CD14-positive monocyte (primary cell): ENCODE data around the gene SGPL1. TPM values are rescaled to one million over a fixed set of nuclear protein-coding genes. Genes with fewer than 3 reads are reported as not detected.
A peak's percentile ranks its signal among the peaks of the same experiment; 100 is the strongest.

Experiments used
- DNase-seq, 3 donors: peaks; one replicate each; pipeline ENCODE4 v3.0.0-alpha.2; 2011 to 2022
- H2AFZ ChIP-seq: 2 replicates; pipeline ENCODE4 v1.6.0; 2012; ENCODE audit warnings: mild to moderate bottlenecking, low read depth, low read length, inconsistent platforms; ENCODE audit not compliant: insufficient read depth, poor library complexity, severe bottlenecking
- H3K27ac ChIP-seq, 2 donors: 1 replicate in 1 of 2; 2 replicates in 1 of 2; pipeline ENCODE4 v1.5.1; 2012 to 2013; ENCODE audit warnings: low read length in 2 of 2, control low read depth in 1 of 2, inconsistent platforms in 1 of 2, low read depth in 1 of 2, mild to moderate bottlenecking in 1 of 2
- H3K27me3 ChIP-seq, 2 donors: one replicate each; pipeline versions ENCODE4 v1.6.0 to v1.6.1; 2011 to 2013; ENCODE audit warnings: low read length in 2 of 2; ENCODE audit not compliant: control insufficient read depth in 2 of 2, insufficient read depth in 2 of 2
- H3K36me3 ChIP-seq, 2 donors: replicated peaks in 1 of 2; 1 replicate in 1 of 2; 2 replicates in 1 of 2; pipeline versions ENCODE4 v1.5.1 to v1.6.1; 2012 to 2013; ENCODE audit warnings: low read length in 2 of 2, control low read depth in 1 of 2, inconsistent platforms in 1 of 2, mild to moderate bottlenecking in 1 of 2; ENCODE audit not compliant: insufficient read depth in 2 of 2, control insufficient read depth in 1 of 2
- H3K4me1 ChIP-seq, 2 donors: 1 replicate in 1 of 2; 2 replicates in 1 of 2; pipeline versions ENCODE4 v1.5.1 to v1.6.1; 2012 to 2013; ENCODE audit warnings: low read length in 2 of 2, control low read depth in 1 of 2, inconsistent platforms in 1 of 2, mild to moderate bottlenecking in 1 of 2, moderate library complexity in 1 of 2; ENCODE audit not compliant: insufficient read depth in 2 of 2, control insufficient read depth in 1 of 2
- H3K4me2 ChIP-seq: replicated peaks from 2 replicates; pipeline ENCODE3; 2012; ENCODE audit warnings: low read length, moderate library complexity, mild to moderate bottlenecking; ENCODE audit not compliant: poor library complexity, severe bottlenecking; ENCODE audit errors: extremely low read depth
- H3K4me3 ChIP-seq, 3 experiments: fragments of 200-600 bp in 1 of 3; sonication (generic) in 1 of 3; replicated peaks in 1 of 3; 1 replicate in 2 of 3; 2 replicates in 1 of 3; pipeline ENCODE4 v1.5.1; 2011 to 2013; ENCODE audit warnings: low read length in 3 of 3, mild to moderate bottlenecking in 3 of 3, control low read depth in 2 of 3, low read depth in 2 of 3, inconsistent platforms in 1 of 3, moderate library complexity in 1 of 3
- H3K79me2 ChIP-seq: 2 replicates; pipeline ENCODE4 v1.6.0; 2012; ENCODE audit warnings: mild to moderate bottlenecking, control low read depth, inconsistent platforms, low read length, moderate library complexity; ENCODE audit not compliant: insufficient read depth
- H3K9ac ChIP-seq: 2 replicates; pipeline ENCODE4 v1.6.0; 2017; ENCODE audit warnings: low read length, mild to moderate bottlenecking; ENCODE audit not compliant: insufficient read depth, poor library complexity, severe bottlenecking
- H3K9me3 ChIP-seq, 2 donors: replicated peaks in 1 of 2; 1 replicate in 1 of 2; 2 replicates in 1 of 2; pipeline versions ENCODE4 v1.5.1 to v1.6.1; 2012 to 2013; ENCODE audit warnings: low read length in 2 of 2, control low read depth in 1 of 2; ENCODE audit not compliant: control insufficient read depth in 1 of 2, insufficient read depth in 1 of 2
- H4K20me1 ChIP-seq: 2 replicates; pipeline ENCODE4 v1.6.0; 2012; ENCODE audit warnings: mild to moderate bottlenecking, low read length, control low read depth, moderate library complexity; ENCODE audit not compliant: insufficient read depth
- H3K27ac Mint-ChIP-seq, 7 donors: one replicate each; pipeline ENCODE4 v1.8.0; 2020; ENCODE audit warnings: mild to moderate bottlenecking in 7 of 7, mixed read lengths in 7 of 7, moderate library complexity in 6 of 7, inconsistent platforms in 2 of 7
- H3K27me3 Mint-ChIP-seq, 3 donors: one replicate each; pipeline ENCODE4 v1.8.0; 2021 to 2022; ENCODE audit warnings: low read depth in 3 of 3, mild to moderate bottlenecking in 3 of 3, mixed read lengths in 3 of 3, moderate library complexity in 3 of 3, inconsistent platforms in 1 of 3
- H3K36me3 Mint-ChIP-seq, 2 donors: one replicate each; pipeline ENCODE4 v1.8.0; 2020; ENCODE audit warnings: mixed read lengths in 2 of 2, inconsistent platforms in 1 of 2, mild to moderate bottlenecking in 1 of 2
- H3K4me1 Mint-ChIP-seq: one replicate; pipeline ENCODE4 v1.8.0; 2020; ENCODE audit warnings: mild to moderate bottlenecking, mixed read lengths
- H3K4me3 Mint-ChIP-seq, 2 donors: one replicate each; pipeline ENCODE4 v1.8.0; 2020; ENCODE audit warnings: mild to moderate bottlenecking in 2 of 2, mixed read lengths in 2 of 2, moderate library complexity in 1 of 2
- H3K9me3 Mint-ChIP-seq, 7 donors: one replicate each; pipeline ENCODE4 v1.8.0; 2020 to 2022; ENCODE audit warnings: mixed read lengths in 7 of 7, mild to moderate bottlenecking in 6 of 7, moderate library complexity in 6 of 7, inconsistent platforms in 2 of 7
- WGBS: methylation state at CpG from one replicate; pipeline ENCODE4 v1.1.5; 2013; ENCODE audit warnings: missing lambda C conversion rate; ENCODE audit not compliant: insufficient coverage; 5-methylcytosine and 5-hydroxymethylcytosine counted together
- intact Hi-C, 2 donors: fragments of 100-400 bp; cut with micrococcal nuclease; formaldehyde crosslinking; loops; one replicate each; pipeline versions ENCODE4 v1.15.0 to v1.15.1; 2023
- polyA plus RNA-seq, 3 donors: library from polyadenylated mRNA; depleted of rRNA in 1 of 3; unstranded in 2 of 3; stranded (reverse) in 1 of 3; fragments of 300-500 nt in 2 of 3; fragments of >200 nt in 1 of 3; fragmentation: Illumina TruSeq in 2 of 3; gene quantifications; 1 replicate in 2 of 3; 2 replicates in 1 of 3; pipeline ENCODE4 v1.2.3, GENCODE V29; 2012 to 2021
- TF ChIP-seq, protein P1 (sequence below): fragments of 200-600 bp; IDR thresholded peaks from one replicate; pipeline ENCODE4 v1.8.0; 2022; ENCODE audit warnings: antibody characterized with exemption, mild to moderate bottlenecking

The SGPL1 gene
- polyA plus RNA-seq, 3 donors: 16.6 to 26.8 (median 26.1) TPM

DNA sequence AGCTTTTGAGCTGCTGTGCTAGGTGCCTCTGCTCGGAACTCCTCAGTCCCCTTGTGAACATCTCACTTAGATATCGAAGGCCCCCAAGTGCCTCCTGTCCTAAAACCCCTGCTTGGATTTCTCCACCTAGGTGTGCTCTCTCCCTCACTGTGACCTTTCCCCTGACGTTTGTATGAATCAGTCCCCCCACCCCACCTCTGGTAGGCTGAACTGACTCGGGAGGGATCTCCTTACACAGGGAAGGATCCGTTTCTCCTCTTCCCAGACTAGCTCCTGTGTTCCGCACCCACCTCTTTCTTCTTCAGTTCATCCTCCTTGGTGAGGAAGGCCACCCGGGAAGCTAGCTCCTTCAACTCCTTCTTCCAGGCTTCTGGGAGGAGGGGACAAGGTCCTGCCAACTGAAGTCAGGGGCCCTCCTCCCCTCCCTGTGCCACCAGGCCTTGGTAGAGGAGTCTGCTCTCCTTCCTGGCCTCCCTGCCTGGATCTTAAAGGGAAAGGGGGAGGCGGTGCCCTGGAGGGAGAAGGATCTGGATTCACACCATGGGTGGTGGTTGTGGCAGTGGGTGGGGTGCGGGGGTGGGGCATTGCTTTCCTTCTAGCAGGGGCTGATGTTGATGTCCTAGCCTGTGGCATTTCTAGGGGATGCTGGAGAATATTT is 37.4 kb upstream of the SGPL1 start:
- no peaks in the 10 kb centered on the region for H3K36me3 ChIP-seq
- H3K27me3 ChIP-seq: no peaks in the 10 kb centered on the region
- WGBS: 87% methylated on average over 7 of the region's 9 CpGs
- H3K4me3 ChIP-seq: no peak overlapping the region
- H3K9me3 ChIP-seq: no peaks in the 10 kb centered on the region
- no peak overlapping the region for H2AFZ ChIP-seq
- Mint-ChIP-seq H3K27me3 (peaks cover 0 to 3% (median 1%) of the 10 kb centered on the region in 3 donors), H3K4me3 (no peak overlapping the region), H3K4me1 (peaks cover 23% of the 10 kb centered on the region), H3K36me3 (no peaks in the 10 kb centered on the region), H3K9me3 (no peaks in the 10 kb centered on the region), H3K27ac (peak overlapping the region in 2 of 7 donors; percentile 19 to 28)
- DNase-seq: no peak
- H3K27ac ChIP-seq: no peak overlapping the region
- intact Hi-C loops: no loop called here
- H3K4me1 ChIP-seq: peaks cover 21 to 26% of the 10 kb centered on the region in 2 donors
- H3K4me2 ChIP-seq: no peak overlapping the region
- no peaks in the 10 kb centered on the region for H3K79me2 ChIP-seq
- H3K9ac ChIP-seq: no peak overlapping the region
- no peaks in the 10 kb centered on the region for H4K20me1 ChIP-seq
- TF ChIP-seq, protein P1, sequence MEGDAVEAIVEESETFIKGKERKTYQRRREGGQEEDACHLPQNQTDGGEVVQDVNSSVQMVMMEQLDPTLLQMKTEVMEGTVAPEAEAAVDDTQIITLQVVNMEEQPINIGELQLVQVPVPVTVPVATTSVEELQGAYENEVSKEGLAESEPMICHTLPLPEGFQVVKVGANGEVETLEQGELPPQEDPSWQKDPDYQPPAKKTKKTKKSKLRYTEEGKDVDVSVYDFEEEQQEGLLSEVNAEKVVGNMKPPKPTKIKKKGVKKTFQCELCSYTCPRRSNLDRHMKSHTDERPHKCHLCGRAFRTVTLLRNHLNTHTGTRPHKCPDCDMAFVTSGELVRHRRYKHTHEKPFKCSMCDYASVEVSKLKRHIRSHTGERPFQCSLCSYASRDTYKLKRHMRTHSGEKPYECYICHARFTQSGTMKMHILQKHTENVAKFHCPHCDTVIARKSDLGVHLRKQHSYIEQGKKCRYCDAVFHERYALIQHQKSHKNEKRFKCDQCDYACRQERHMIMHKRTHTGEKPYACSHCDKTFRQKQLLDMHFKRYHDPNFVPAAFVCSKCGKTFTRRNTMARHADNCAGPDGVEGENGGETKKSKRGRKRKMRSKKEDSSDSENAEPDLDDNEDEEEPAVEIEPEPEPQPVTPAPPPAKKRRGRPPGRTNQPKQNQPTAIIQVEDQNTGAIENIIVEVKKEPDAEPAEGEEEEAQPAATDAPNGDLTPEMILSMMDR: no peak

GRCh38 chr10:70779088-70779487 is 36.7 kb upstream of the SGPL1 start:
- no peaks in the 10 kb centered on the region for H3K27me3 ChIP-seq
- peaks cover 26 to 29% of the 10 kb centered on the region in 2 donors for H3K4me1 ChIP-seq
- peak overlapping the region; percentile 59 for H2AFZ ChIP-seq
- H3K27ac Mint-ChIP-seq: peak overlapping the region in 2 of 7 donors; percentile 42 to 70
- intact Hi-C loops: no loop called here
- H3K27ac ChIP-seq: no peak overlapping the region
- WGBS: 70% methylated on average over 2 of the region's 2 CpGs
- H3K4me2 ChIP-seq: no peak overlapping the region
- H3K79me2 ChIP-seq: no peaks in the 10 kb centered on the region
- H3K36me3 Mint-ChIP-seq: no peaks in the 10 kb centered on the region
- no peak overlapping the region for H3K9ac ChIP-seq
- H4K20me1 ChIP-seq: no peaks in the 10 kb centered on the region
- H3K9me3 ChIP-seq: no peaks in the 10 kb centered on the region
- H3K9me3 Mint-ChIP-seq: no peaks in the 10 kb centered on the region
- TF ChIP-seq, protein P1: no peak
- no peak overlapping the region for H3K4me3 Mint-ChIP-seq
- no peak for DNase-seq
- peaks cover 0 to 3% (median 2%) of the 10 kb centered on the region in 3 donors for H3K27me3 Mint-ChIP-seq
- H3K36me3 ChIP-seq: no peaks in the 10 kb centered on the region
- no peak overlapping the region for H3K4me3 ChIP-seq
- H3K4me1 Mint-ChIP-seq: peaks cover 24% of the 10 kb centered on the region
